GM21737 (cell line): ENCODE results near the gene ELF3.
A peak's percentile ranks its signal among the peaks of the same experiment; 100 is the strongest.
"Not testable (repeated sequence)": the region's sequence is repeated elsewhere in the genome, so short reads cannot be mapped to it uniquely, and the experiment has no call there.

Experiments
- ATAC-seq: cut with Tn5 transposase; IDR thresholded peaks from one replicate; pipeline ENCODE4 v1.9.1; 2021; ENCODE audit warnings: mild to moderate bottlenecking, moderate library complexity; ENCODE audit not compliant: unreplicated experiment

ELF3 gene

DNA sequence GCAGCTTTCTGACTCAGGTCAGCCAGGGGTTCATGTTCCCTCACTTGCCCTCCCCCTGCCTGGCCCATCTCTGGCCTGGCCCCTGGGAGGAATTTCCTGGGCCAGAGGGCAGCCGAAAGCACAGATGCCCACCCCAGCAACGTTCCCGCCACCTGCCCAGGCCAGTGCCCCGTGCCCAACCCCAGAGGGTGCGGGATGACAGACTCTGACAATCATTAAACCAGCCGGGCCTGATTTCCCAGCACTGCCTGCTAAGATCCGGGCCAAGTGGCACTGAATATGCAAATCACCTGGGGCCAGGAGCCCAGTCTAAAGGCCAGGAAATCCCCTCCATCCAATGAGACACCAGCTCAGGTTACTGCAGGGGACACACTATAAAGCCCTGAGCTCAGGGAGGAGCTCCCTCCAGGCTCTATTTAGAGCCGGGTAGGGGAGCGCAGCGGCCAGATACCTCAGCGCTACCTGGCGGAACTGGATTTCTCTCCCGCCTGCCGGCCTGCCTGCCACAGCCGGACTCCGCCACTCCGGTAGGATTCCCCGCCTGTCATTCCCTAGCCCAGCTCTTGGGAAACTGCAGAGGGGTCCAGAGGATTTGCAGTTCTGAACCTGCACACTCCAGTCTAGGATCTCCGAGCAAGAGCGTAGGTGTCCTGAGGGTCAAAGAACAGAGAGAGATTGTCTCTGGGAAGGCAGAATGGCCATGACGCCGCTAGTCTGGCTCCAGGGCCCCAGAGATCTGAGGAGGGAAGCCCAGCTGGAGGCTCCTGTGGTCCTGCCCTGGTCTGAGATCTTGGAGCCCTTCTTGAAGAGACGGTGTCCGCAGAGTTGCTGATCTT lies at the start of gene ELF3:
ELF3 (plus strand) TSS at position 408 of the 836 bp plus-strand sequence. CDS start 550 bp downstream, outside the sequence.
- peak; percentile 72 for ATAC-seq

- ATAC-seq, result not testable (repeated sequence)
Measured at GRCh38 chr1:201962382-201962781, 48.0 kb upstream of the ELF3 start.

DNA sequence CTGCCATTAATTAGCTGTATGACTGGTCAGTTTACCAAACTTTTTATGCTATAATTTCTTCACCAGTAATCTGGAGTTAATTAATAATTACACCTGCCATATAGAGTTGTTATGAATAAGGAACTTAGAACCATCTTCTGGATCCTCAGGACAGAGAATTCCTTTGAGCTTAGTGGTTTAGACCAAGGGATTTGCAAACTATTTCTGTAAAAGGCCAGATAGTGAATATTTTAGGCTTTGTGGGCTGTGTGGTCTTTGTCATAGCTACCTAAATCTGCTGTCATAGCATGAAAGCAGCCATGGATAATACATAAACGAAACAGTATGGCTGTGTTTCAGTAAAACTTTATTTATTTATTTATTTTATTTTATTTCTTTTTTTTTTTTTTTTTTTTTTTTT lies 46.1 kb upstream of the ELF3 start:
- no peak for ATAC-seq

DNA sequence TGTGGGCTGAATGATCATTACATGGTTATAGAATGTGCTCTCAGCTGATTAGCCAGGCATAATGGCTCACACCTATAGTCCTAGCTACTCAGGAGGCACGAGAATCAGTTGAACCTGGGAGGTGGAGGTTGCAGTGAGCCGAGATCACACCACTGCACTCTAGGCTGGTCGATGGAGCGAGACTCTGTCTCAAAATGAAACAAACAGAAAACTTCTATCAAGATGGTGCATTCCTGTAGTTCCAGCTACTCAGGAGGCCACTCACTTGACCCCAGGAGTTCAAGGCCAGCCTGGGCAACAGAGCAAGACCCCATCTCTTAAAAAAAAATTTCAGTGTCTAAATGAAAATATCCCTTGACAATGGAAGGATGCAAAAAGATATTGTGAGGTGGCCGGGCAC lies 44.2 kb upstream of the ELF3 start:
- ATAC-seq, result no peak

DNA sequence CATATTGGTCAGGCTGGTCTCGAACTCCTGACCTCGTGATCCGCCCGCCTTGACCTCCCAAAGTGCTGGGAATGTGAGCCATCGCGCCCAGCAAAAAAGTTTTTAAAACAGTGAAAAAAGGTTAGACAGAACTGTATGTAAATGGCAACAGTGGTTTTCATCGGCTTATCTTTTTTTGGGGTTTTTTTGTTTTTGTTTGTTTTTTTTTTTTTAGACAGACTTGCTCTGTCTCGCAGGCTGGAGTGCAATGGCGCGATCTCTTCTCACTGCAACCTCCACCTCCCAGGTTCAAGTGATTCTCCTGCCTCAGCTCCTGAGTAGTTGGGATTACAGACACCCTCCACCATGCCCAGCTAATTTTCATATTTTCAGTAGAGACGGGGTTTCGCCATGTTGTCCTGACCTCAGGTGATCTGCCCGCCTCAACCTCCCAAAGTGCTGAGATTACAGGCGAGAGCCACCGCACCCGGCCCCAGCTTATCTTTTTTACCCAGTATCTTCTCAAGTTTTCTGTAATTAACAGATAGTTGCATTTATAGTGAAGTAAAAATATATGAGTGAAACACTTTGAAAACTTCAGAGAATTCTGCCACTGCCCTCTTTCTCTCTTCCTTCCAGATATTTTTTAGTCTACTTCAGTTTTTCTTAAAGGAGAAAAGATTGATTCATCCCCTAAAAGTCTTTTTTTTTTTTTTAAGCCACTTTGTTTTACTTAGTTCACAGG lies 42.0 kb upstream of the ELF3 start:
- no peak for ATAC-seq

GRCh38 chr1:201970334-201971159 lies 39.8 kb upstream of the ELF3 start:
- ATAC-seq, result no peak

DNA sequence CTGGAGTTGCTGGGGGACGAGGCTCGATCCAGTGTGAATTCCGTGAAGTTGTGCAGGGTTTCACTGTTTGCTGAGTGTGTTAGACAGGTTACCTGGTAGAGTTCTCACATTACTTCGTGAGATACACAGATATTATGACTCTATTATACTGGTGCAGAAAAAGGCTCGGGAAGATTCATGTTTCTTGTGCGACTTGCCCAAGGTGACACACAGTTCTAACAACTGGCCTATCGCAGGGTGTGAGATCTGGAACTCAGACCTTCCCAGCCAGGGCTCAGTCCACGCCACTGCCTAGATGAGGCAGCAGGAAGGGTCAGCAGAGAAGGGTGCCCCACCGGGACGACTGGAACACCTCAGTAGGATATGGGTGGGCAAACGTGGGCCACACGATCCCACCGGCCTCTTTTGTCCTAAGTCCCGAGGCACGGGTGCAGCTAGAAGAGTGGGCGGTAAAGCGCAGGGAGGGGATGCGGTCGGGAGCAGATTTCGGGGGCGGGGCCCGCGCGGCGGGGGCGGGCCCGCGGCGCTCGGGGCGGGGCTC lies 28.2 kb upstream of the ELF3 start:
- ATAC-seq, result peak; percentile 93

- peak; percentile 45 for ATAC-seq
Measured at GRCh38 chr1:201982623-201983379, 27.6 kb upstream of the ELF3 start, which contains the start of gene RNPEP. Gene RNPEP (plus strand): TSS chr1:201982648. CDS start chr1:201982667, 19 bp downstream.

- no peak for ATAC-seq
Measured at GRCh38 chr1:201983380-201983805, 27.0 kb upstream of the ELF3 start.

GRCh38 chr1:201984446-201984845 lies 25.9 kb upstream of the ELF3 start:
- no peak for ATAC-seq

DNA sequence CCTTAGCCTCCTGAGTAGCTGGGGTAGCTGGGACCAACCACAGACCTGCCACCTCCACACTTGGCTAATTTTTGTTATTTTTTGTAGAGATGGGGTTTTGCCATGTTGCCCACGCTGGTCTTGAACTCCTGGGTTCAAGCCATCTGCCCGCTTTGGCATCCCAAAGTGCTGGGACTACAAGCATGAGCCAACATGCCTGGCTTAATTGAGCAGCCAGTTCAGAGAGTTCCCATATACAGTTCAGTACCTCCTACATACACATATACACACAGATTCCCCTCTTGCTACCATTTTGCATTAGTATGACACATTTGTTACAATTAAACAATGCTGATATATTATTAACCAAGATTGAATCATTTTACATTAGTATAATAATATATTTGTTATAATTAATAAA lies 25.0 kb upstream of the ELF3 start:
- no peak for ATAC-seq

DNA sequence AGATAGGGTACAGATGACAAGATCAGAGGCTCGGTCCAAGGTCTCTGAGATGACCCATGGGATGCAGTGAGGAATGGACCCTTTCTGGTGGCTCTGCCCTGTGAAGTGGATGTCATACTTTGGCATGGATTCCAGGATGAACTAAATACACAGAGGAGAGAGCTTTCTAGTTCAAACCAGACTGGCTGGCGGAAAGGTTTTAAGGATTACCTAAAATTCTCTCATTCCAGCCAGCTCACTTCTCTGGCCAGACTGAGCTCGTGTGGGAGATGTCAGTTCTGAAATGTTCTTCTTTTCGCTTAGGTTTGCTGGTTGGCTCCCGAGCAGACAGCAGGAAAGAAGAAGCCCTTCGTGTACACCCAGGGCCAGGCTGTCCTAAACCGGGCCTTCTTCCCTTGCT lies 21.8 kb upstream of the ELF3 start:
- no peak for ATAC-seq

DNA sequence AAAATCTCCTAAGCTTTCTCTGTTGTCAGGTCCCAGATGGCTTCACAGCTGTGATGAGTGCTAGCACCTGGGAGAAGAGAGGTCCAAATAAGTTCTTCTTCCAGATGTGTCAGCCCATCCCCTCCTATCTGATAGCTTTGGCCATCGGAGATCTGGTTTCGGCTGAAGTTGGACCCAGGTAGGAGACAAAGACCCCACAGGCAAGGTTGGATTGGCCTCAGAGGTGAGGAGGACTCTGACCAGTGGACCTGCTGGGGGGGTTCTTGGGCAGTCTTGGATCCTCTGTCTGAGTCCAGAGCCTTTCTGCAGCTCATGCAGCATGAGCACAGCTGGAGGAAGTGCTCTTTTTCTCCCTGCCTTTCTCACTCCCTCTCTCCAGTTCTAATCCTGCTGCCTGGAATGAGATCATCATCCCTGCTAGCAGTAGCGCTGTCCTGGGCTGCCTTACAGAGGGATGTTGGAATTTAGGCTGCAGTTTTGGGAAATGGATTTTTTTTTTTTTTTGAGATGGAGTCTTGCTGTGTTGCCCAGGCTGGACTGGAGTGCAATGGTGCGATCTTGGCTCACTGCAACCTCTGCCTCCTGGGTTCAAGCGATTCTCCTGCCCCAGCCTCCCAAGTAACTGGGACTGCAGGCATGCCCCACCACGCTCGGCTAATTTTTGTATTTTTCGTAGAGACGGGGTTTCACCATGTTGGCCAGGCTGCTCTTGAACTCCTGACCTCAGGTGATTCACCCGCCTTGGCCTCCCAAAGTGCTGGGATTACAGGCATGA lies 20.8 kb upstream of the ELF3 start:
- no peak for ATAC-seq

GRCh38 chr1:201990427-201990826 lies 20.0 kb upstream of the ELF3 start:
- ATAC-seq, result no peak

DNA sequence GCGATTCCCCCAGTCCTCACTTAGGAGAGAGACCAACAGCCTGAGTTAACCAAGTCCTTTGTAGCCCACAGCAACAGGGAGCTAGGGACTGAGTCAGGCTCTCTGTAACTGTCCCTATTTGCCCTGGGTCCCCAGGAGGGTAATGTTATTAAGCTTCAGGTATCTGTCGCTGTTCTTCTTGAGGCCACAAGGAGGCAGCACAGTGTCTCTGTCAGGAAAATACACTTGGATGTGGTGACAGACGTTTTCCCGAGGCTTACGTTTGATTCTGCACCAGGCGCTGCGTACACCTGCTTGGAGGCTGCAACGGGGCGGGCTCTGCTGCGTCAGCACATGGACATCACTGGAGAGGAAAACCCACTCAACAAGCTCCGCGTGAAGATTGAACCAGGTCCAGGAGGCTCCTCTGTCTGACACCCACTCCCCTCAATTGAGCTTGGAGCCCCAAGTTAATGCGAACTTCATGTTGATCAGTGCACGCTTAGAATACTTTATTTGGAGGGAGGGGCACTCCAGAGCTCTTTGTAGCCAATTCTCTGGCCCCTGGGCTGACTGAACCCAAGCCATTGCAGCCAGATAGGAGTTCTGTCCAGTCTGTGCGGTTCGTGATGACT lies 10.7 kb upstream of the ELF3 start:
- ATAC-seq, result no peak

- no peak for ATAC-seq
Measured at GRCh38 chr1:202002507-202002906, 7.9 kb upstream of the ELF3 start.

DNA sequence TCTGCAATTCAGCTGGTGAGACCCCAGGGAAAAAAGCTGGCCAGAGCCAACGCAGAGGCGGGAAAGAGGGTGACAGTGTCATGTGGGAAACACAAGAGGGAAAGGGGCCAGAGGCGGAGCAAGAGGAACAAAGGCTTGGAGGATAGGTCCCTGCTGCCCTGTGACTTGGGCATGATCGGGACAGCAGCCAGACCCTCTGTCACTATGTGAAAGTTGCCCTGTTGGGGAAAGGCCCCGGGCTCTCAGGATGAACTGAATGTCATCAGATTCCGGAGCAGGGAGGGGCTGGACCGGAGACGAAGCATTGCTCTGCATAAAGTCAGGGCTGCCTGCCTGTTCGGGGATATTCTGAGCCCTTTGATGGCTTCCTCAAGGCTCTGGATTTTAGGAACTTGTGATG lies 5.7 kb upstream of the ELF3 start:
- ATAC-seq, result no peak

- no peak for ATAC-seq
Measured at GRCh38 chr1:202005958-202006357, 4.4 kb upstream of the ELF3 start.

DNA sequence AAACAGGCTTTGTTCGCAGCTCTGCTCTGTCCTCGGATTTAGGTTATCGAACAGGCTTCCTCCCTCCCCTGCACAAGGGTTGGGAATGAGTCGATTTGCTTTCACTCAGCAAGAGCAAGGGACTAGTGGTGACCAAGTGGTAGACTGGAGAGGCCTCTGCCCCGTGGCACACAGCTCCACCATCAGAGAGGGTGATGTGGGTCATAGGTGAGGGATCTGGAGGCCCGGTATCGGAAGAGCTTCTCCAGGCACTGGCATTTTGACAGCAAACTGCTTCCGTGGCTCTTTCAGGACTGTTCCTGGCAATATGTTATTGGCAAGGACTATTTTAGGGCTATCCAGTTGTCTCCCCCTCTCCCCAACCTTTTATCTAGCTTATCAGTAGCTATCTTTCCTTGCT lies 3.1 kb upstream of the ELF3 start:
- no peak for ATAC-seq
